ENCODE measurements around the gene CYGB. TPM values are rescaled to one million over a fixed set of nuclear protein-coding genes. Genes with fewer than 3 reads are reported as not detected.
"Not testable (repeated sequence)": the region's sequence is repeated elsewhere in the genome, so short reads cannot be mapped to it uniquely, and the experiment has no call there.

Gene CYGB
- total RNA-seq, 2 experiments from 2014 or later, result 0.44 to 0.57 TPM

- intact Hi-C loops (cut with micrococcal nuclease; ENCODE audit: unreplicated experiment), result no loop called here
- TF ChIP-seq, protein P1, sequence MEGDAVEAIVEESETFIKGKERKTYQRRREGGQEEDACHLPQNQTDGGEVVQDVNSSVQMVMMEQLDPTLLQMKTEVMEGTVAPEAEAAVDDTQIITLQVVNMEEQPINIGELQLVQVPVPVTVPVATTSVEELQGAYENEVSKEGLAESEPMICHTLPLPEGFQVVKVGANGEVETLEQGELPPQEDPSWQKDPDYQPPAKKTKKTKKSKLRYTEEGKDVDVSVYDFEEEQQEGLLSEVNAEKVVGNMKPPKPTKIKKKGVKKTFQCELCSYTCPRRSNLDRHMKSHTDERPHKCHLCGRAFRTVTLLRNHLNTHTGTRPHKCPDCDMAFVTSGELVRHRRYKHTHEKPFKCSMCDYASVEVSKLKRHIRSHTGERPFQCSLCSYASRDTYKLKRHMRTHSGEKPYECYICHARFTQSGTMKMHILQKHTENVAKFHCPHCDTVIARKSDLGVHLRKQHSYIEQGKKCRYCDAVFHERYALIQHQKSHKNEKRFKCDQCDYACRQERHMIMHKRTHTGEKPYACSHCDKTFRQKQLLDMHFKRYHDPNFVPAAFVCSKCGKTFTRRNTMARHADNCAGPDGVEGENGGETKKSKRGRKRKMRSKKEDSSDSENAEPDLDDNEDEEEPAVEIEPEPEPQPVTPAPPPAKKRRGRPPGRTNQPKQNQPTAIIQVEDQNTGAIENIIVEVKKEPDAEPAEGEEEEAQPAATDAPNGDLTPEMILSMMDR (conservative IDR thresholded peaks at IDR 0.05; ENCODE audit: low read length), result no peak
- no peak for TF ChIP-seq EZH2phosphoT487 (IDR thresholded peaks at IDR 0.05; ENCODE audit: borderline replicate concordance, low read depth, low read length)
- no peaks in the 10 kb centered on the region for H3K36me3 ChIP-seq (ENCODE audit: insufficient read depth, low read length)
- no TSS peak for BruUV-seq (replicated peaks)
- no peaks in the 10 kb centered on the region for H3K79me2 ChIP-seq (ENCODE audit: insufficient read depth, low read depth, low read length)
- no peaks in the 10 kb centered on the region for H4K20me1 ChIP-seq (ENCODE audit: insufficient read depth, low read length)
- H3K27ac ChIP-seq (ENCODE audit: low read depth, low read length, poor library complexity, severe bottlenecking), result no peak overlapping the region
- peaks cover 4% of the 10 kb centered on the region for H3K4me1 ChIP-seq (ENCODE audit: insufficient read depth, low read length, poor library complexity, severe bottlenecking)
- H3K9me3 ChIP-seq (ENCODE audit: low read length), result no peaks in the 10 kb centered on the region
- DNase-seq (ENCODE audit: low spot score), result no peak
- ChIA-PET POLR2A (no interaction called here), CTCF (ENCODE audit: unreplicated experiment) (no interaction called here)
- H2AFZ ChIP-seq (ENCODE audit: low read length), result no peak overlapping the region
- H3K9me2 ChIP-seq (ENCODE audit: insufficient read depth, low read length), result no peaks in the 10 kb centered on the region
- no peak overlapping the region for H3K4me3 ChIP-seq (ENCODE audit: low read depth, low read length, poor library complexity, severe bottlenecking)
- no peak overlapping the region for H3K4me2 ChIP-seq (ENCODE audit: low read length)
Observed at GRCh38 chr17:76534831-76535732, 2.4 kb downstream of the CYGB start.

- POLR2A ChIA-PET; H3K27ac ChIP-seq (ENCODE audit: low read depth, low read length, poor library complexity, severe bottlenecking); BruUV-seq (replicated peaks); H2AFZ ChIP-seq (ENCODE audit: low read length); H3K9me3 ChIP-seq (ENCODE audit: low read length); DNase-seq (ENCODE audit: low spot score); CTCF ChIA-PET (ENCODE audit: unreplicated experiment); H3K4me3 ChIP-seq (ENCODE audit: low read depth, low read length, poor library complexity, severe bottlenecking); H3K79me2 ChIP-seq (ENCODE audit: insufficient read depth, low read depth, low read length); H3K36me3 ChIP-seq (ENCODE audit: insufficient read depth, low read length); H3K4me2 ChIP-seq (ENCODE audit: low read length); H4K20me1 ChIP-seq (ENCODE audit: insufficient read depth, low read length); intact Hi-C loops (cut with micrococcal nuclease; ENCODE audit: unreplicated experiment); H3K9me2 ChIP-seq (ENCODE audit: insufficient read depth, low read length): not testable (repeated sequence)
- peaks cover 17% of the 10 kb centered on the region for H3K4me1 ChIP-seq (ENCODE audit: insufficient read depth, low read length, poor library complexity, severe bottlenecking)
Observed at GRCh38 chr17:76533640-76534359, 3.7 kb downstream of the CYGB start.

DNA sequence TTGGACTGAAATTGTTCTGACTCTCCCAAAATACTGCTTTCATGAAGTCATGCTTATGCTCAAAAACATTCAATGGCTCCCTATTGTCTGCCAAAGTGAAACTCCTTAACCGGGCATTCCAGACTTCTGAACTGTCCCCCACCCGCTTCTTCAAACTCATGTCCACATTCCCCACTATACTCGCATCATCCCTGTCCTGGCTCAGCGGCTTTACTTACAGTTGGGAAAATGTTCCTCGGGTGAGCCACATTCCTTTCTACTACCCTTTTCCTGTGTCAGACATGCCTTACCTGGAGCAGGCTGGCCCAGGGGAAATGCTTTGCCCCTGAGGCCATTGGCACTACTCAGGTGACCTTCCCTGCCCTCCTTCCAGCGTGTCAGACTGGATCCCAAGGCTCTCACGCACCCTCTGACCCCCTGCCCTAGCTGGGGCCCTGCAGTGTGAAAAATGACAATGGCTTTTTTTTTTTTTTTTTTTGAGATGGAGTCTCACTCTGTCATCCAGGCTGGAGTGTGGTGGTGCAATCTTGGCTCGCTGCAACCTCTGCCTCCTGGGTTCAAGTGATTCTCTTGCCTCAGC, 5.3 kb downstream of the CYGB start:
- Histone ChIP-seq H3K36me3 (ENCODE audit: insufficient read depth, low read length) (no peaks in the 10 kb centered on the region), H3K4me3 (ENCODE audit: low read depth, low read length, poor library complexity, severe bottlenecking) (no peak overlapping the region), H3K4me2 (ENCODE audit: low read length) (no peak overlapping the region), H2AFZ (ENCODE audit: low read length) (no peak overlapping the region), H4K20me1 (ENCODE audit: insufficient read depth, low read length) (no peaks in the 10 kb centered on the region), H3K79me2 (ENCODE audit: insufficient read depth, low read depth, low read length) (no peaks in the 10 kb centered on the region), H3K9me2 (ENCODE audit: insufficient read depth, low read length) (no peaks in the 10 kb centered on the region), H3K4me1 (ENCODE audit: insufficient read depth, low read length, poor library complexity, severe bottlenecking) (peaks cover 32% of the 10 kb centered on the region), H3K27ac (ENCODE audit: low read depth, low read length, poor library complexity, severe bottlenecking) (no peak overlapping the region), H3K9me3 (ENCODE audit: low read length) (no peaks in the 10 kb centered on the region)
- intact Hi-C loops (cut with micrococcal nuclease; ENCODE audit: unreplicated experiment), result no loop called here
- POLR2A ChIA-PET, result interaction anchor here (0.6 to 0.7 kb wide), 2 partner anchors 21 to 382 kb away, joined by 6 to 8 read pairs; no protein-coding TSS in a partner anchor
- no peak for DNase-seq (ENCODE audit: low spot score)
- TF ChIP-seq, protein P1 (conservative IDR thresholded peaks at IDR 0.05; ENCODE audit: low read length), result no peak
- TF ChIP-seq EZH2phosphoT487 (IDR thresholded peaks at IDR 0.05; ENCODE audit: borderline replicate concordance, low read depth, low read length), result no peak
- no TSS peak for BruUV-seq (replicated peaks)
- CTCF ChIA-PET (ENCODE audit: unreplicated experiment), result no interaction called here
